Muscle of leg (tissue), 11 donors: ENCODE results near the gene CCNL2. TPM values are rescaled to one million over a fixed set of nuclear protein-coding genes. Genes with fewer than 3 reads are reported as not detected.

ENCODE experiments used
- DNase-seq: peaks from one replicate; pipeline ENCODE4 v3.0.0; 2013
- H3K27ac ChIP-seq: one replicate; pipeline ENCODE4 v1.5.1; 2013; ENCODE audit warnings: mild to moderate bottlenecking, low read length, control low read depth
- H3K27me3 ChIP-seq: one replicate; pipeline ENCODE4 v1.6.1; 2013; ENCODE audit warnings: low read length; ENCODE audit not compliant: control insufficient read depth, insufficient read depth
- H3K36me3 ChIP-seq: one replicate; pipeline ENCODE4 v1.6.1; 2013; ENCODE audit warnings: low read length; ENCODE audit not compliant: control insufficient read depth, insufficient read depth
- H3K4me1 ChIP-seq: one replicate; pipeline ENCODE4 v1.6.1; 2013; ENCODE audit warnings: low read length; ENCODE audit not compliant: control insufficient read depth, insufficient read depth
- H3K4me3 ChIP-seq: one replicate; pipeline ENCODE4 v1.5.1; 2013; ENCODE audit warnings: low read length, control low read depth
- H3K9me3 ChIP-seq: replicated peaks from 2 replicates; pipeline ENCODE4 v1.6.1; 2013; ENCODE audit warnings: low read depth, low read length; ENCODE audit not compliant: control insufficient read depth
- WGBS: methylation state at CpG from one replicate; pipeline ENCODE4 v1.1.5; 2013; ENCODE audit warnings: missing lambda C conversion rate; ENCODE audit not compliant: insufficient coverage; 5-methylcytosine and 5-hydroxymethylcytosine counted together
- polyA plus RNA-seq, 8 donors: library from polyadenylated mRNA; unstranded; fragments of 120-200 nt; gene quantifications; one replicate each; pipeline versions ENCODE4 v1.2.1 to v1.2.3, GENCODE V29; 2013; ENCODE audit warnings: inconsistent platforms in 1 of 8, low replicate concordance in 1 of 8; ENCODE audit not compliant: insufficient read length in 8 of 8, insufficient read depth in 1 of 8
- total RNA-seq: library from RNA; stranded (reverse); fragments of 120-200 nt; gene quantifications from one replicate; pipeline ENCODE4 v1.2.4, GENCODE V29; 2013

CCNL2 gene
- total and polyA plus RNA-seq, 9 donors: 101 to 205 (median 150) TPM

- Histone ChIP-seq H3K9me3 (no peaks in the 10 kb centered on the region), H3K4me3 (no peak overlapping the region), H3K27ac (no peak overlapping the region), H3K4me1 (peaks cover 19% of the 10 kb centered on the region), H3K27me3 (no peaks in the 10 kb centered on the region), H3K36me3 (peaks cover 43% of the 10 kb centered on the region)
- 89% methylated on average over 19 of the region's 28 CpGs for WGBS
- DNase-seq: no peak
Observed at GRCh38 chr1:1342061-1342562, 57.0 kb downstream of the CCNL2 start.

- H3K4me3 ChIP-seq: no peak overlapping the region
- H3K27me3 ChIP-seq: no peaks in the 10 kb centered on the region
- peaks cover 13% of the 10 kb centered on the region for H3K4me1 ChIP-seq
- no peak for DNase-seq
- WGBS: 87% methylated on average over 17 of the region's 17 CpGs
- no peak overlapping the region for H3K27ac ChIP-seq
- no peaks in the 10 kb centered on the region for H3K9me3 ChIP-seq
- H3K36me3 ChIP-seq: peaks cover 43% of the 10 kb centered on the region
Observed at GRCh38 chr1:1341549-1342021, 57.5 kb downstream of the CCNL2 start.

GRCh38 chr1:1340791-1341548, 58.2 kb downstream of the CCNL2 start:
- peaks cover 7% of the 10 kb centered on the region for H3K4me1 ChIP-seq
- no peak overlapping the region for H3K4me3 ChIP-seq
- H3K27ac ChIP-seq: no peak overlapping the region
- H3K36me3 ChIP-seq: peaks cover 45% of the 10 kb centered on the region
- no peak for DNase-seq
- no peaks in the 10 kb centered on the region for H3K27me3 ChIP-seq
- WGBS: 94% methylated on average over 36 of the region's 36 CpGs
- no peaks in the 10 kb centered on the region for H3K9me3 ChIP-seq

GRCh38 chr1:1340185-1340584, 59.0 kb downstream of the CCNL2 start:
- peaks cover 52% of the 10 kb centered on the region for H3K36me3 ChIP-seq
- H3K27ac ChIP-seq: no peak overlapping the region

GRCh38 chr1:1338278-1338677, 60.9 kb downstream of the CCNL2 start:
- peaks cover 53% of the 10 kb centered on the region for H3K36me3 ChIP-seq
- WGBS: 92% methylated on average over 36 of the region's 36 CpGs
- no peaks in the 10 kb centered on the region for H3K27me3 ChIP-seq
- no peaks in the 10 kb centered on the region for H3K9me3 ChIP-seq
- no peaks in the 10 kb centered on the region for H3K4me1 ChIP-seq
- no peak for DNase-seq
- H3K4me3 ChIP-seq: no peak overlapping the region
- H3K27ac ChIP-seq: no peak overlapping the region

More at GRCh38 chr1:1340185-1340584, 59.0 kb downstream of the CCNL2 start:
- Histone ChIP-seq H3K4me1 (peaks cover under 1% of the 10 kb centered on the region), H3K9me3 (no peaks in the 10 kb centered on the region), H3K27me3 (no peaks in the 10 kb centered on the region), H3K4me3 (no peak overlapping the region)
- 83% methylated on average over 21 of the region's 23 CpGs for WGBS
- DNase-seq: no peak

- 64% methylated on average over 15 of the region's 18 CpGs for WGBS
- Histone ChIP-seq H3K27ac (no peak overlapping the region), H3K27me3 (no peaks in the 10 kb centered on the region), H3K4me3 (no peak overlapping the region), H3K36me3 (peaks cover 53% of the 10 kb centered on the region), H3K9me3 (no peaks in the 10 kb centered on the region), H3K4me1 (no peaks in the 10 kb centered on the region)
- DNase-seq: no peak
Observed at GRCh38 chr1:1337793-1338147, 61.4 kb downstream of the CCNL2 start.

GRCh38 chr1:1336931-1337792, 62.0 kb downstream of the CCNL2 start:
- 88% methylated on average over 30 of the region's 32 CpGs for WGBS
- no peaks in the 10 kb centered on the region for H3K4me1 ChIP-seq
- peaks cover 53% of the 10 kb centered on the region for H3K36me3 ChIP-seq
- H3K27me3 ChIP-seq: no peaks in the 10 kb centered on the region
- no peaks in the 10 kb centered on the region for H3K9me3 ChIP-seq
- H3K4me3 ChIP-seq: no peak overlapping the region
- DNase-seq: no peak
- no peak overlapping the region for H3K27ac ChIP-seq

GRCh38 chr1:1336446-1336845, 62.7 kb downstream of the CCNL2 start:
- Histone ChIP-seq H3K27me3 (no peaks in the 10 kb centered on the region), H3K9me3 (no peaks in the 10 kb centered on the region), H3K27ac (no peak overlapping the region), H3K4me3 (no peak overlapping the region), H3K4me1 (peaks cover 3% of the 10 kb centered on the region), H3K36me3 (peaks cover 48% of the 10 kb centered on the region)
- 90% methylated on average over 22 of the region's 26 CpGs for WGBS
- no peak for DNase-seq

- WGBS: 75% methylated on average over 17 of the region's 21 CpGs
- no peak for DNase-seq
- Histone ChIP-seq H3K4me1 (peaks cover 9% of the 10 kb centered on the region), H3K36me3 (peaks cover 43% of the 10 kb centered on the region), H3K9me3 (no peaks in the 10 kb centered on the region), H3K27ac (no peak overlapping the region), H3K4me3 (no peak overlapping the region), H3K27me3 (no peaks in the 10 kb centered on the region)
Observed at GRCh38 chr1:1335792-1336248, 63.3 kb downstream of the CCNL2 start.
